CD4-positive, alpha-beta T cell treated with Interleukin-4 for 1 hour (primary cell): ENCODE data around the gene ATXN7L1.

Source experiments
- DNase-seq, 2 donors: peaks; one replicate each; pipeline ENCODE4 v3.0.0-alpha.2; 2020 to 2022

Gene ATXN7L1

GRCh38 chr7:105876091-105876963, at the start of gene ATXN7L1:
ATXN7L1 (minus strand) TSS chr7:105876599; CDS start chr7:105876558, 41 bp downstream.
- peak; percentile 90 to 92 for DNase-seq

GRCh38 chr7:105926131-105926530, 49.7 kb upstream of the ATXN7L1 start:
- DNase-seq: no peak

GRCh38 chr7:105924945-105925344, 48.5 kb upstream of the ATXN7L1 start:
- DNase-seq: peak in 1 of 2 donors; percentile 36

- DNase-seq: no peak
Measured at GRCh38 chr7:105920766-105921165, 44.4 kb upstream of the ATXN7L1 start.

GRCh38 chr7:105917659-105918058, 41.3 kb upstream of the ATXN7L1 start:
- DNase-seq: no peak

- DNase-seq: no peak
Measured at GRCh38 chr7:105916603-105917002, 40.2 kb upstream of the ATXN7L1 start.

GRCh38 chr7:105913947-105914346, 37.5 kb upstream of the ATXN7L1 start:
- DNase-seq: no peak

GRCh38 chr7:105911961-105912575, 35.7 kb upstream of the ATXN7L1 start:
- no peak for DNase-seq

- no peak for DNase-seq
Measured at GRCh38 chr7:105910172-105910571, 33.8 kb upstream of the ATXN7L1 start.

- DNase-seq: no peak
Measured at GRCh38 chr7:105909742-105910141, 33.3 kb upstream of the ATXN7L1 start.

- DNase-seq: no peak
Measured at GRCh38 chr7:105907129-105907846, 30.9 kb upstream of the ATXN7L1 start.

GRCh38 chr7:105906695-105907094, 30.3 kb upstream of the ATXN7L1 start:
- no peak for DNase-seq

GRCh38 chr7:105905910-105906568, 29.6 kb upstream of the ATXN7L1 start:
- no peak for DNase-seq

GRCh38 chr7:105905209-105905909, 29.0 kb upstream of the ATXN7L1 start:
- DNase-seq: no peak

GRCh38 chr7:105904064-105904463, 27.7 kb upstream of the ATXN7L1 start:
- no peak for DNase-seq

- no peak for DNase-seq
Measured at GRCh38 chr7:105902325-105902911, 26.0 kb upstream of the ATXN7L1 start.

- no peak for DNase-seq
Measured at GRCh38 chr7:105897999-105898398, 21.6 kb upstream of the ATXN7L1 start.

GRCh38 chr7:105896407-105896911, 20.1 kb upstream of the ATXN7L1 start:
- DNase-seq: no peak

GRCh38 chr7:105894131-105894530, 17.7 kb upstream of the ATXN7L1 start:
- DNase-seq: no peak

GRCh38 chr7:105892387-105892786, 16.0 kb upstream of the ATXN7L1 start:
- no peak for DNase-seq

GRCh38 chr7:105890290-105890997, 14.0 kb upstream of the ATXN7L1 start:
- no peak for DNase-seq
